ENCODE data around the gene EIF4B.

Gene EIF4B

GRCh38 chr12:53074999-53075370, 68.7 kb downstream of the EIF4B start:
- TF ChIP-seq EZH2 (IDR thresholded peaks at IDR 0.05; ENCODE audit: borderline replicate concordance, low read depth, low read length, severe bottlenecking) (no peak), CTCF (IDR thresholded peaks at IDR 0.05; ENCODE audit: borderline replicate concordance, extremely low read depth, low read length, poor library complexity, severe bottlenecking) (no peak)
- no peak for ATAC-seq (ENCODE audit: insufficient read depth, low read depth)

GRCh38 chr12:53076461-53076860, 70.2 kb downstream of the EIF4B start:
- no peak for ATAC-seq (ENCODE audit: insufficient read depth, low read depth)
- no peak overlapping the region for H3K27ac ChIP-seq (ENCODE audit: low read length)

More at GRCh38 chr12:53074999-53075370, 68.7 kb downstream of the EIF4B start:
- Histone ChIP-seq H4K20me1 (ENCODE audit: insufficient read depth, low read length) (no peaks in the 10 kb centered on the region), H3K36me3 (ENCODE audit: insufficient read depth, low read length) (peaks cover 43% of the 10 kb centered on the region), H3K4me1 (ENCODE audit: insufficient read depth, low read length) (peaks cover 18% of the 10 kb centered on the region), H2AFZ (ENCODE audit: low read depth, low read length) (no peak overlapping the region), H3K4me2 (ENCODE audit: insufficient read depth, low read length) (no peak overlapping the region), H3K9ac (ENCODE audit: low read depth, low read length) (no peak overlapping the region), H3K9me3 (ENCODE audit: insufficient read depth, low read length, severe bottlenecking) (no peaks in the 10 kb centered on the region), H3K79me2 (ENCODE audit: insufficient read depth, low read length) (peaks cover 9% of the 10 kb centered on the region), H3K4me3 (ENCODE audit: low read depth in 1 of 2, low read length in 2 of 2) (no peak overlapping the region), H3K27me3 (ENCODE audit: insufficient read depth, low read length, poor library complexity) (no peaks in the 10 kb centered on the region), H3K27ac (ENCODE audit: low read length) (no peak overlapping the region)
- DNase-seq, result no peak

GRCh38 chr12:53077030-53077429, 70.8 kb downstream of the EIF4B start:
- no peaks in the 10 kb centered on the region for H3K9me3 ChIP-seq (ENCODE audit: insufficient read depth, low read length, severe bottlenecking)
- H3K27me3 ChIP-seq (ENCODE audit: insufficient read depth, low read length, poor library complexity), result no peaks in the 10 kb centered on the region
- DNase-seq (no peak), ATAC-seq (ENCODE audit: insufficient read depth, low read depth) (no peak)
- H3K79me2 ChIP-seq (ENCODE audit: insufficient read depth, low read length), result peaks cover 9% of the 10 kb centered on the region
- no peak overlapping the region for H3K27ac ChIP-seq (ENCODE audit: low read length)
- no peak overlapping the region for H3K9ac ChIP-seq (ENCODE audit: low read depth, low read length)
- TF ChIP-seq CTCF (IDR thresholded peaks at IDR 0.05; ENCODE audit: borderline replicate concordance, extremely low read depth, low read length, poor library complexity, severe bottlenecking), result no peak
- H3K4me1 ChIP-seq (ENCODE audit: insufficient read depth, low read length), result peaks cover 19% of the 10 kb centered on the region
- no peak overlapping the region for H3K4me3 ChIP-seq (ENCODE audit: low read depth in 1 of 2, low read length in 2 of 2)
- H2AFZ ChIP-seq (ENCODE audit: low read depth, low read length), result no peak overlapping the region
- H3K36me3 ChIP-seq (ENCODE audit: insufficient read depth, low read length), result peaks cover 30% of the 10 kb centered on the region
- 0 out of 2 replicates have a peak overlapping the region, but pooled peaks have one; percentile 17 for H3K4me2 ChIP-seq (ENCODE audit: insufficient read depth, low read length)
- H4K20me1 ChIP-seq (ENCODE audit: insufficient read depth, low read length), result no peaks in the 10 kb centered on the region

More at GRCh38 chr12:53076461-53076860, 70.2 kb downstream of the EIF4B start:
- TF ChIP-seq CTCF (IDR thresholded peaks at IDR 0.05; ENCODE audit: borderline replicate concordance, extremely low read depth, low read length, poor library complexity, severe bottlenecking) (no peak), EZH2 (IDR thresholded peaks at IDR 0.05; ENCODE audit: borderline replicate concordance, low read depth, low read length, severe bottlenecking) (no peak)
- Histone ChIP-seq H3K79me2 (ENCODE audit: insufficient read depth, low read length) (peaks cover 9% of the 10 kb centered on the region), H3K36me3 (ENCODE audit: insufficient read depth, low read length) (peaks cover 30% of the 10 kb centered on the region), H3K4me3 (ENCODE audit: low read depth in 1 of 2, low read length in 2 of 2) (no peak overlapping the region), H3K9ac (ENCODE audit: low read depth, low read length) (no peak overlapping the region), H3K4me2 (ENCODE audit: insufficient read depth, low read length) (no peak overlapping the region), H4K20me1 (ENCODE audit: insufficient read depth, low read length) (no peaks in the 10 kb centered on the region), H3K9me3 (ENCODE audit: insufficient read depth, low read length, severe bottlenecking) (no peaks in the 10 kb centered on the region), H3K4me1 (ENCODE audit: insufficient read depth, low read length) (peaks cover 19% of the 10 kb centered on the region), H2AFZ (ENCODE audit: low read depth, low read length) (no peak overlapping the region), H3K27me3 (ENCODE audit: insufficient read depth, low read length, poor library complexity) (no peaks in the 10 kb centered on the region)
- DNase-seq, result no peak
